HG02588 (cell line): ENCODE results near the gene PGBD4.
"Not testable (repeated sequence)": the region's sequence is repeated elsewhere in the genome, so short reads cannot be mapped to it uniquely, and the experiment has no call there.

Experiments
- ATAC-seq: cut with Tn5 transposase; IDR thresholded peaks from one replicate; pipeline ENCODE4 v1.9.1; 2021; ENCODE audit warnings: mild to moderate bottlenecking, moderate library complexity; ENCODE audit not compliant: unreplicated experiment

PGBD4 gene

GRCh38 chr15:34111488-34111887, 9.6 kb downstream of the PGBD4 start:
- ATAC-seq: no peak

DNA sequence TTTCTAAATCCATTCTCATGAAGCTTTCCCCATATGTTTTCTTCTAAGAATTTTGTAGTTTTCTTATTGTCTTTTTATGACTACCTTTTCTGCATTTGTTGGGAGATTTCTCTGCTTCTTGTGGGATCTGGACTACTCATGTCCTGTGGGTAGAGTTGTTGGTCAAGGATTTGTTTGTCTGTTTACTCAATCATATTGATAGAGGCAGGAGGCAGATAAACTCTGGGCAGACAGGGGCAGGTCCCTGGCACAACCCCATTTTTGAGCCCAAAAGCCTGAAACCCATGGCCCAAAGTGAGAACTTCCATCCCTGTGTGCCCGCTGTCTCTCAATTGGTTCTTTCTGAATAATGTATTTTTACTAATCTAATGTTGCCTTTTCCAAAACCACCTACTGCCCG, 12.3 kb downstream of the PGBD4 start:
- no peak for ATAC-seq

DNA sequence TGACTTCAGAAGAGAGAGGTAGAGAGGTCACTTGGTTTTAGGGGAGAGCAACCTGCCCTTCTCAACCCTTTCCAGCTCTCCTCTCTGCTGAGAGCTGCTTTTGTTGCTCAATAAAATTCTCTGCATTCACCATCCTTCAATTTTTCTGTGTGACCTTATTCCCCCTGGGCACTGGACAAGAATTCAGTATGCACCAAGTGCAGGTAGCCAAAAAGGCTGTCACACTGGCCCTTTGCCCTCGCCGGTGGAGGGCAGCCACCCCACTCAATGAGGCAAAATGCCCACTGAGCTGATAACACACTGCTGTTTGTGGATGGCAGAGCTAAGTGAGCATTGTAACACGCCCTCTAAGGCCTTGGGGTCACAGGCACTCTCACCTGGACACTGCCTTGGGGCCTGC, 12.9 kb downstream of the PGBD4 start:
- ATAC-seq: no peak

GRCh38 chr15:34116620-34117019, 14.7 kb downstream of the PGBD4 start:
- ATAC-seq: no peak

DNA sequence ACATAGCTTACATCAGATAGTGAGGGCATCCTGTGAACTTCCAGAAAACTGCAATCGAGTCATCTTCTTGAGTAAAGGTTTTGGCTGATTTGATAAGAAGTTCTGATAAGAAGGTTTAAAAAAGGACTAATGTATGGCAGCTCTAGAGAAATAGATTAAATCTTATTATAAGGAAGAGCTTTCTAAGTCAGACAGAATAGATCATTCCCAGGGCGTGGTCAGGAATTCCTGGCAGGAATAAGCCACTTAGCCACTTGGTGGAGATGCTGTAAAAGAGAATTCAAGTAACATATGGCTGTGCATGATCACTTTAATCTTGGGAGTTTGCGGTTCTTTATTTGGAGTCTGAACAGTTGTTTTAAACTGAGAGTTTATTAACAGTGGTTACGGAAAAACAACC, 17.4 kb downstream of the PGBD4 start:
- no peak for ATAC-seq

DNA sequence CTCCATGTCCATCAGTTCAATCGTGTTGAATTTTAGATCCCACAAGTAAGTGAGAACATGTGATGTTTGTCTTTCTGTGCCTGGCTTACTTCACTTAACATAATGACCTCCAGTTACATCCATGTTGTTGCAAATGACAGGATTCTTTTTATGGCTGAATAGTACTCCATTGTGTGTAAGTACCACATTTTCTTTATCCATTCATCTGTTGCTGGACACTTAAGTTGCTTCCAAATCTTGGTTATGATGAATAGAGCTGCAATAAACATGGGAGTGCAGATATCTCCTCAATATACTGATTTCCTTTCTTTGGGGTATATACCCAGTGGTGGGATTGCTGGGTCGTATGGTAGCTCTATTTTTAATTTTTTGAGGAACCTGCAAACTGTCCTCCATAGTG, 18.5 kb downstream of the PGBD4 start:
- not testable (repeated sequence) for ATAC-seq

GRCh38 chr15:34121786-34122185, 19.9 kb downstream of the PGBD4 start:
- not testable (repeated sequence) for ATAC-seq

- no peak for ATAC-seq
Observed at GRCh38 chr15:34122771-34123183, 20.9 kb downstream of the PGBD4 start.

- ATAC-seq: no peak
Observed at GRCh38 chr15:34124651-34125050, 22.8 kb downstream of the PGBD4 start.

DNA sequence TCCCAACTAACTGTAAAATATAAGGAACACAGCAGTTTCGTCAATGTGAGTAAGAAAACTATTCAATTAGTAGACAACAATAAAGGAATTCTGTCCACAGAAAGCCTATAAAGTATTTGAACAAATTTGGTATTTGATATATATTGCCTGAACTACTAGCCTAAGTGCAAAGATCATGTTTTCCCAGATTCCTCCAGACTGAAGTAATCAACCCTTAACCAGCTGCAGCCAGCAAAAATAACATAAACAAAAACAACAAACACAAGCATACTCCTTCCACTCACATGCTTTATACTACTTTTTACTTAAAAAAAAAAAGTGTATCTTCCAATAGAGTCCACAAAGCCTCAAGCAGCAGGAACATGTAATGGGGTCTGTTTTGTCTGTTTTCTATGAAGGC, 24.1 kb downstream of the PGBD4 start:
- ATAC-seq: no peak

DNA sequence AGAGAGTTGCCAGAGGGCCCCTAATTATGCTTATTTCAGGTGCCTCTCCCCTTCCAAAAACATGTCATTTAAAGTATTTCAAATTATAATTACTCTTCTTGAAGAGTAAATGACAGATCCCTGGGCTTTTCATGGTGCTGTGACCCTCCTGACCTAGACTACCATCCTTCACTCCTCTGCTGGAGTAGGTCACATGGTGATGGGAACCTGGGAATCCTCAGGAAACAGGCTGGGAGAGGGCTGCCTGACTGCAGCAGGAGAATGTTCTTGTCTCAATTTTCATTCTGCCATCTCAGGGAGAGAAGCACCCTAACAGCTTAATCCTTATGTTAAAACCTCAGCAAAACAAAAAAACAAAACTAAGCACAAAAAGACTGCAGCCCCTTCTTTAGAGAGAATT, 24.6 kb downstream of the PGBD4 start:
- ATAC-seq: no peak

GRCh38 chr15:34128898-34129297, 27.0 kb downstream of the PGBD4 start:
- ATAC-seq: no peak

- no peak for ATAC-seq
Observed at GRCh38 chr15:34132881-34133280, 31.0 kb downstream of the PGBD4 start.

DNA sequence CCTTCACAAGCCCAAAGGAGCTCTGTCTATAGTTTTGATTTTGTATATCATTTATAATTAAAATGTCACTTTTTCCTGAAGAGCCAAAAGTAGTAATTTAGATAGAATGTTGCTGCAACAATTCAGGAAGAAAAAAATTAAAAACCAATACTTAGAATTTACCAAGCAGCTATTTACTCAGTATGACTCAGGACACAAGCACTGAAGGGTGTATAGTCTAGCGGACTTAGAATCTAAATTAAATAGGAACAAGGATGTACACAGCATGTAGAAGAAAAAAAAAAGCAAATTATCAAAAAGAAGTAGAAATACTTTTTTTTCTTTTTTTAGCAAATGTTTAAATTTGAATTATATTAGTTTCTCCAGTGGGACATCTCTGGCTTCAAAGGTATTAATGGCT, 31.6 kb downstream of the PGBD4 start:
- ATAC-seq: no peak

DNA sequence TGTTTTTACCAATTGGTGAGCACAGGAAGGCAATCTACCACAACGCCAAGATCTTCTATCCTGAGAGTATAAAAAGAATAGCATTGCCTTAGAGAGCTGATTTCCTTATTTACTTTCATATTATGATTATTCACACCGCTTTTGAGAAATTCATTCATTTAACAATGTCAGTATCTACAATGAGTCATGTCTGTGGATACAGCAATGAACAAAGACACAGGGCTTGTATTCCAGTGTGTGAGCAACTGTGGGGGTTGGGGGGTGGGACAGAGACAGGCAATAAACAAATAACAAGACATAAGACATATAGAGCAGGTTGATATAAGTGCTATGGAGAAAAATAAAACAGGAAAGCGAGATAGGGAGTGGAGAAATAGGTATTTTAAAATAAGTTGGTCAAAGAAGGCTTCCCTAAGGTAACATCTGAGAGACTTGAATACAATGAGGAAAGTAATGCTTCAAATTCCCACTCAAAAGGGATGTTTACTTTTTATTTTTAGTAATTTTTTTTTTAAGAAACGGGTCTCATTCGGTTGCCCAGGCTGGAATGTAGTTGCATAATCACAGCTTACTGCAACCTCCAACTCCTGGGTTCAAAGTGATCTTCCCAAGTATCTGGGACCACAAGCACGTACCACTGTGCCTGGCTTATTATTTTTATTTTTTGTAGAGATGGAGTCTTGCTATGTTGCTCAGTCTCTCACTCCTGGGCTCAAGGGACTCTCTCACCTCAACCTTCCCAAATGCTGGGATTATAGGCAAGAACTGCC, 45.7 kb downstream of the PGBD4 start:
- ATAC-seq: no peak

GRCh38 chr15:34154725-34155204, 52.9 kb downstream of the PGBD4 start:
- ATAC-seq: no peak

- no peak for ATAC-seq
Observed at GRCh38 chr15:34155859-34156258, 54.0 kb downstream of the PGBD4 start.
